ENCODE measurements around the gene DNAJC4. TPM values are rescaled to one million over a fixed set of nuclear protein-coding genes. Genes with fewer than 3 reads are reported as not detected.
A peak's percentile ranks its signal among the peaks of the same experiment; 100 is the strongest.

DNAJC4 gene
- total RNA-seq, 1 experiment from 2014 or later: 24.2 TPM

DNA sequence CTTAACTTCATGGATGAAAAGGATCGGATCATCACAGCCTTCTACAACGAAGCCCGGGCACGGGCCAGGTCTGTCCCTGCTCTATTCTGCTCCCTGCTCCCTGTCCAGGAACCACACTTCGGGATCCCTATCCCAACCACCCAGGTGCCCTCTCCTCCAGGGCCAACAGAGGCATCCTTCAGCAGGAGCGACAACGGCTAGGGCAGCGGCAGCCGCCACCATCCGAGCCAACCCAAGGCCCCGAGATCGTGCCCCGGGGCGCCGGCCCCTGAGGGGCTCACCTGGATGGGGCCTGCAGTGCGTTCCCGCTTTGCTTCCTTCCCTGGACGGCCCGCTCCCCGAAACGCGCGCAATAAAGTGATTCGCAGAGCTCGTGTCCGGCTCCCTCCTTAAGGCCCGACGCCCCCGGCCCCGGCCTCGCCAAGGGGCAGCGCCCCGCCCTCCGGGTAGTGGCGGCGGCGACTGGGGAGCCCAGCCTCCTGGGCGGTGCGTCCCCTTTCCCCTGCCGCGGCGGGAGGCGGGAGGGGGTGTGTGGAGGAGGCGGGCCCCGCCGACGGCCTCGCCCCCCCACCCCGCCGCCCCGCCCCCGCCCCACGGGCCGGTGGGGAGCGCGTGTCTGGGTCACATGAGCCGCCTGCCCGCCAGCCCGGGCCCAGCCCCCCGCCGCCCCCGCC lies 3.7 kb downstream of the DNAJC4 start, which contains the start of gene VEGFB:
Gene VEGFB, plus strand, starts transcription at position 672 of the 674 bp plus-strand sequence. CDS start 250 bp downstream, outside the sequence.
- Histone ChIP-seq H3T11ph (ENCODE audit: low read length) (no peak within 1 kb of the TSS), H3K4ac (ENCODE audit: low read depth, low read length) (no peak within 1 kb of the TSS), H2AK5ac (ENCODE audit: insufficient read length, low read length) (no peak within 1 kb of the TSS), H3K4me2 (ENCODE audit: insufficient read depth, insufficient read length, low read length) (peak within 1 kb of the TSS; percentile 51), H3K4me1 (ENCODE audit: insufficient read depth, low read length) (0 out of 2 replicates have a peak, but pooled peaks cover 3% of the 10 kb centered on the region), H4K91ac (ENCODE audit: insufficient read length, low read depth, low read length) (no peak within 1 kb of the TSS), H3K18ac (ENCODE audit: insufficient read length, low read depth, low read length) (no peak within 1 kb of the TSS), H3K23me2 (ENCODE audit: insufficient read length, low read depth, low read length, poor library complexity, severe bottlenecking) (peaks cover 21% of the 10 kb centered on the region), H2BK120ac (ENCODE audit: low read depth, low read length, poor library complexity, severe bottlenecking) (no peak within 1 kb of the TSS), H2BK5ac (ENCODE audit: insufficient read length, low read length) (no peak within 1 kb of the TSS), H3K14ac (ENCODE audit: insufficient read depth, low read length) (no peak within 1 kb of the TSS), H2AFZ (ENCODE audit: low read length) (no peak within 1 kb of the TSS), H2BK20ac (ENCODE audit: low read depth, low read length, poor library complexity, severe bottlenecking) (no peak within 1 kb of the TSS), H3K79me1 (ENCODE audit: insufficient read depth, low read depth, low read length, poor library complexity, severe bottlenecking) (no peaks in the 10 kb centered on the region), H3K56ac (ENCODE audit: insufficient read length, low read depth, low read length) (no peak within 1 kb of the TSS), H3K23ac (ENCODE audit: insufficient read length, low read depth, low read length) (no peak within 1 kb of the TSS), H4K5ac (ENCODE audit: insufficient read length, low read depth, low read length) (no peak within 1 kb of the TSS), H3K27me3 (ENCODE audit: insufficient read depth, low read length) (no peaks in the 10 kb centered on the region; the same call in 1 of the 2 replicates), H3K9ac (ENCODE audit: extremely low read depth, insufficient read length, low read length) (no peak within 1 kb of the TSS), H4K8ac (replicated peaks; ENCODE audit: insufficient read length, low read depth, low read length) (no peak within 1 kb of the TSS), H3K79me2 (ENCODE audit: insufficient read depth, low read length) (no peaks in the 10 kb centered on the region), H3K27ac (ENCODE audit: insufficient read length, low read depth, low read length) (no peak within 1 kb of the TSS), H3K9me3 (ENCODE audit: control insufficient read depth, low read depth, low read length) (no peaks in the 10 kb centered on the region), H2BK15ac (ENCODE audit: low read depth, low read length) (no peak within 1 kb of the TSS), H2BK12ac (ENCODE audit: insufficient read length, low read depth, low read length) (no peak within 1 kb of the TSS), H4K20me1 (ENCODE audit: control insufficient read depth, insufficient read depth, insufficient read length) (no peaks in the 10 kb centered on the region)
- Mint-ChIP-seq H3K9me3 (no peaks in the 10 kb centered on the region), H3K4me1 (peaks cover 18 to 29% of the 10 kb centered on the region in 2 experiments), H3K4me3 (peak within 1 kb of the TSS; percentile 81 to 85), H3K36me3 (ENCODE audit: insufficient read depth in 1 of 3, low read depth in 3 of 3) (peaks cover 4 to 24% (median 13%) of the 10 kb centered on the region in 3 experiments; a peak in 6 of 7 replicates), H3K27me3 (ENCODE audit: low read depth) (peaks cover 20% of the 10 kb centered on the region), H3K27ac (peak within 1 kb of the TSS in 1 of 3 experiments; percentile 82; a peak in 1 of 7 replicates)
- TF ChIP-seq, protein P1, sequence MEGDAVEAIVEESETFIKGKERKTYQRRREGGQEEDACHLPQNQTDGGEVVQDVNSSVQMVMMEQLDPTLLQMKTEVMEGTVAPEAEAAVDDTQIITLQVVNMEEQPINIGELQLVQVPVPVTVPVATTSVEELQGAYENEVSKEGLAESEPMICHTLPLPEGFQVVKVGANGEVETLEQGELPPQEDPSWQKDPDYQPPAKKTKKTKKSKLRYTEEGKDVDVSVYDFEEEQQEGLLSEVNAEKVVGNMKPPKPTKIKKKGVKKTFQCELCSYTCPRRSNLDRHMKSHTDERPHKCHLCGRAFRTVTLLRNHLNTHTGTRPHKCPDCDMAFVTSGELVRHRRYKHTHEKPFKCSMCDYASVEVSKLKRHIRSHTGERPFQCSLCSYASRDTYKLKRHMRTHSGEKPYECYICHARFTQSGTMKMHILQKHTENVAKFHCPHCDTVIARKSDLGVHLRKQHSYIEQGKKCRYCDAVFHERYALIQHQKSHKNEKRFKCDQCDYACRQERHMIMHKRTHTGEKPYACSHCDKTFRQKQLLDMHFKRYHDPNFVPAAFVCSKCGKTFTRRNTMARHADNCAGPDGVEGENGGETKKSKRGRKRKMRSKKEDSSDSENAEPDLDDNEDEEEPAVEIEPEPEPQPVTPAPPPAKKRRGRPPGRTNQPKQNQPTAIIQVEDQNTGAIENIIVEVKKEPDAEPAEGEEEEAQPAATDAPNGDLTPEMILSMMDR (conservative IDR thresholded peaks at IDR 0.05): no peak
- no CpG with 5 or more reads among the region's 62 CpGs for WGBS (ENCODE audit: extremely low coverage, insufficient read length, low lambda C conversion rate)
- no peak for DNase-seq

Measured in H9 (cell line).